ENCODE data around the gene SLC6A16.
"Not testable (repeated sequence)": the region's sequence is repeated elsewhere in the genome, so short reads cannot be mapped to it uniquely, and the experiment has no call there.

Gene SLC6A16

DNA sequence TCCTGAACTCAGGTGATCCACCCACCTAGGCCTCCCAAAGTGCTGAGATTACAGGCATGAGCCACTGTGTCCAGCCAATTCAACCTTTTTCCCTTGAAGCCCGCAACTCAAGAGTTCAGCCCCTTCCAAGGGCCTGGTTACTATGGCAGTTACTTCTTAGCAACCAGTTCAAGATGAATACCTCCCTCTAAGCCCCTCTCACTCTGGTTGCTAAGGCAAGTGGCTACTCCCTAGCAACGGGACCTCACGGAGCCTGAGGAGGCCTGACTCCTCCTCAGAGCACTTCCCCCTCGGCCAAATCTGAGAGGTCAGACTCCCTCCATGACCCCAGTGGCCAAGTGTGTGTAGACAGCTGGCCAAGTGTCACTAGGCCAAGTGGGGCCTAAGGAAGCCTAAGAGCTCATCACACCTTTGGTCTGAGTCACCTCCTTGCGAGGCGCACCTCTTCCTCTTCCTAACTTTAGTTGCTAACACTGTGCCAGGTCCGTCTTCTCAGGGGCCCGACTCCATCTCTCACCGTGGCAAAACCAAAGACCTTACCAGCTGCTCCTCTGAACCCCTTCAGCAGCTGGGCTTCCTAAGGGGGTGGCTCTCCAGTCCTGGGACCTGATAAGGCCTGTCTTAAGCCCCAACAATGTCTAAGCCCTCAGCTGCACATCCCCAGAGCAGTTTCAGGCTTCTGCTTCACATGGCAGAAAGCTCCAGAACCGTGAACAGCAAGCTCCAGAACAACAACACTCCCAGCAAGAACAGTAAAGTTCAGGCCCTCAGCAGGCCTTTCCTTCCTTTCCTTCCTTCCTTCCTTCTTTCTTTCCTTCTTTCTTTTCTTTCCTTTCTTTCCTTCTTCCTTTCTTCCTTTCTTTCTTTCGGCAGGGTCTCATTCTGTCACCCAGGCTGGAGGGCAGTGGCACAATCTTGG is 19.8 kb upstream of the SLC6A16 start:
- no peak for DNase-seq (ENCODE audit: low read depth)

DNA sequence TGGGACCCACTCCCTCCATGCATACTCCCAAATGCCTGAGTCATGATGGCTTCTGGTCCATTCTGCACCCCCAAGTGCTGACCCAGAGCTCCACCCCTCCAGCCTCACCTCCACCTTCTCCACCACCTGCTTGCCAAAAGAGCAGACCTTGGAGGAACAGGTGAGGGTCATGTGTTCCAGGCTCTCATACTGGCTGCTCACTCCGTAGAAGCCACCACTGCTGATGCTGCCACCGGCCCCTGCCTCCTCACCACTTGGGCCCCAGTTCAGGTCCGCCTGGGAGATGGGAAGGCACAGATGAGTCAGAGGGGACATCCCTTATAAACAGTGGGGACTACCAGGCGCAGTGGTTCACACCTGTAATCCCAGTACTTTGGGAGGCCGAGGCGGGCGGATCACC is 18.1 kb upstream of the SLC6A16 start:
- no peak for DNase-seq (ENCODE audit: low read depth)

DNA sequence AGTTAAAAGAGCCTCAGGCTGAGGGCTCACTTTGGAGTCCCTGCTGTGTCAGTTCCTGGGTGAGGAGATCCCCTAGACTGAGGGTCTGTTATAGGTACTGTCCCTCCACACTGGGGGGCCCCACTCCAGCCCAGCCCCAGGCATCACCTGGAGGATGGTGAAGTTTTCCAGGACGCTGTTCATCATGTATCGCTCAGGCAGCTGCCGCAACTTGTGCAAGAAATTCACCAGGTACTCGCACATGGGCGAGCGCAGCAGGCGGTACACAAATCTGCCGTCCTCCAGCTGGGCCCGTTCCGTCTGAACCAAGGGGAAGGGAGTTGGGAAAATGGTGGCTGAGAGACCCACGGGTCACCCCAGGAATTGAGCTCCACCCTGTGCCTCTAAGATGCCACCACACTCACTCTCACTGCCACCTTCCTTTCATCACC is 17.3 kb upstream of the SLC6A16 start:
- no peak for DNase-seq (ENCODE audit: low read depth)

DNA sequence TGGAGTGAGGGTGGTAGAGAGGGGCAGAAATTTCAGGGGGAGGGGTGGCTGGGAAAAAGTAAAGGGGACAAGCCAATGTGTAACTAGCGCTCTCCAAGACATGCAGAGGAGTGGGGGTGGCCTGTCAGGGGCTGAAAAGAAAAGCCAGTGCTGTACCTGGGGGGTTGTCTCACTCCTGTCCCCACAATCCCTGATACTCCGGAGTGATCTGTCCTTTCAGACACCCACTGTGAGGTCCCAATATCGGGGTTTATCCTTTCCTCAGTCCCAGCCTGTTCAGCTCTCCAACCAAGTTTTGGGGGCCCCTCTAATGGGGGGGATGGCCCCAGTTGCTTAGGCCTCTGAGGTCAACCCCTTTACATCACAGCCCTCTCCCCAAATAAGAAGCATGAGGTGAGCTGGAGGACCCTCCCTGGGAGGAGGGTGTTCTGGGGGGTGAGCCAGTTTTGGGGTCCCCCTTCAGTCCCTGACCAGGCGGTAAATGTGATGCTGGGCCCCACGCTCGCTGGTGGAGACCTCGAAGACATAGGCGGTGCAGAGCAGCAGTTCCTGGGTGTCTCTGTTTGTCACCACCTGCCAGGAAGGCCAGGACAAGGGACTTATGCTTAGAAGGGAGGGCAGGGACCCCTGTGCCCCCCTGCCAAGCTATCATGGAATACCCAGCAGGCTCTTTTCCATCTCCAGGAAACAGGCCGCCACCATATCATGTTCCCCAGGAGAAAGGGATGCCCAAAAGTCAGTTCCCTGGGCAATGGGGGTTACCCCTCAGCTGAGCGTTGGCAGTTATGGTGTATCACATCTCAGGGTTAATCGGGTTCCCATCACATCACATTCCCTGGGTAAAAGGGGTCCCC is 16.1 kb upstream of the SLC6A16 start:
- DNase-seq (ENCODE audit: low read depth): no peak

DNA sequence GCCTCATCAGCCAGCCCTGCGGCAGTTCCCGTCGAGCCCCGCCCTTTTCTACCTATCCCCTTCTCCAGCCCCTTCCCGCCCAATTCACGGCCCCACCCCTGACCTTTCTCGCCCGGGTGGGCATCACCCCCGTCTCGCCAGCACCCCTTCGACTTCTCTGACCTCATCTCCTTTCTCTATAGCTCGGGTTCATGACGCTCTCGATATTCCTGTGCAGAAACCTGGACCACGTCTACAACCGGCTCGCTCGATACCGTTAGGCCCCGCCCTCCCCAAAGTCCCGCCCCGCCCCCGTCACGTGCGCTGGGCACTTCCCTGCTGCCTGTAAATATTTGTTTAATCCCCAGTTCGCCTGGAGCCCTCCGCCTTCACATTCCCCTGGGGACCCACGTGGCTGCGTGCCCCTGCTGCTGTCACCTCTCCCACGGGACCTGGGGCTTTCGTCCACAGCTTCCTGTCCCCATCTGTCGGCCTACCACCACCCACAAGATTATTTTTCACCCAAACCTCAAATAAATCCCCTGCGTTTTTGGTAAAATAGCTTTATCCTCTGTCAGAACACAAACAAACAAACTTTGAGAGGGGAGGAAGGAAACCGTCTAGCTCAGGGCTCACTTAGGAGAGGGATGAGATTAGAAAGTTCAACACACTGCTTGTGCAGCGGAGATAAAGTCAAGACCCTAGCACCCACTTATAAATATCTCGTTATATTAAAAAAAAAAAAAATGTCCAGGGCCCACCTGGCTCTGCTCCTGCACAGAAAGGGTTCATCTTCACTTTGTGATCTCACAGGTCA is 15.3 kb upstream of the SLC6A16 start:
- DNase-seq (ENCODE audit: low read depth): no peak

DNA sequence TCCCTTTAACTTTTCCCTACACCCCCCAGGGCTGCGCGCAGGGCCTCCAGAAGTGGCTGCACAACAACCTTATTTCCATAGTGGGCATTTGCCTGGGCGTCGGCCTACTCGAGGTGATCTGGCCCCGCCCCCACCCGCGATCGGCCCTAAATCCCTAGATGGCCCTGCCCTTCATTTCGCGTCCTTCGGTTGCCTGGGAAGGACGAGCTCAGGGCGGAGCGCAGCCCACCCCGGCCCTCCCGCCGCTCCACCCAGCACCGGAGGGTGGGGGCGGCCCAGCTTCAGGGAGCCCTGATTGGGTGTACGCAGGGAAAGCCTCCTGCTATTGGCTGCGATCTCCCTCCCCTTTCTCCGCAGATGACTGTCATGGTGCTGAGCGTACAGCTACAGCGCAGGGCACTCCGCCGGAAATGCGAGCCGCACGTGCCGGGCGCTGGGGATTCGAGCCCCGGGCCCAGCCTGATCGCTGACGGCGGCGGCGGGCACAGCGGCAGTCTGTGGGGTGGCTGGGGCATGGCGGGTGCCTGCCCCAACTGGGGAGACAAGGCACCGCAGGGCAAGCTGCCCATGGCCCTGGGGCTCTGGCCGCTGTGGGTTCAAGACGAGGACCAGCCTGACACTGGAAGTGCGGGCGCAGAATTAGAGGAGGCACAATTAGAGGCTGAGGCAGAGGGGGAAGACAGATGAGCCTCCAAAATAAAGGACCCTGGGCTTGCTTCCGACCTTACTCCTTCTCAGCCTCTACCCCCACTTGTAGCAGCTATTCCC is 14.5 kb upstream of the SLC6A16 start:
- DNase-seq (ENCODE audit: low read depth): no peak

DNA sequence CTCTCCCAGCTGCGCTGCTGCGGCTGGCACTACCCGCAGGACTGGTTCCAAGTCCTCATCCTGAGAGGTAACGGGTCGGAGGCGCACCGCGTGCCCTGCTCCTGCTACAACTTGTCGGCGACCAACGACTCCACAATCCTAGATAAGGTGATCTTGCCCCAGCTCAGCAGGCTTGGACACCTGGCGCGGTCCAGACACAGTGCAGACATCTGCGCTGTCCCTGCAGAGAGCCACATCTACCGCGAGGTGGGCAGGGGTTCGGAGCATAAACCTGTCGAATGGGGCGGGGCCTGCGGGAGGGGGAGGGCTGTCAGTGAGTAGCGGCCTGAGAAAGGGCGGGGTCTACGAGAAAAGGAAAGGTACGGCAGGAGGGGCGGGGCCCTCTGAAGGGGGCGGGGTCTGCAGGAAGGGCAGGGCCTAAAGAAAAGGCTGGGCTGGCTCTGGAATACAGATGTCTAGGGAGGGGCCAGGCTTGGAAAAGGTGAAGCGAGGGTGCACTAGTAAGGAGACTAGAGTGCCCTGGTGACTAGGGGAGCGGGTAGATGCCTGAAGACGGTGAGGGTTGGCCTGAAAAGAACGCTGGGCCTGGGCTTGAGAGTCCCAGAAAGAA is 13.8 kb upstream of the SLC6A16 start:
- DNase-seq (ENCODE audit: low read depth): no peak

DNA sequence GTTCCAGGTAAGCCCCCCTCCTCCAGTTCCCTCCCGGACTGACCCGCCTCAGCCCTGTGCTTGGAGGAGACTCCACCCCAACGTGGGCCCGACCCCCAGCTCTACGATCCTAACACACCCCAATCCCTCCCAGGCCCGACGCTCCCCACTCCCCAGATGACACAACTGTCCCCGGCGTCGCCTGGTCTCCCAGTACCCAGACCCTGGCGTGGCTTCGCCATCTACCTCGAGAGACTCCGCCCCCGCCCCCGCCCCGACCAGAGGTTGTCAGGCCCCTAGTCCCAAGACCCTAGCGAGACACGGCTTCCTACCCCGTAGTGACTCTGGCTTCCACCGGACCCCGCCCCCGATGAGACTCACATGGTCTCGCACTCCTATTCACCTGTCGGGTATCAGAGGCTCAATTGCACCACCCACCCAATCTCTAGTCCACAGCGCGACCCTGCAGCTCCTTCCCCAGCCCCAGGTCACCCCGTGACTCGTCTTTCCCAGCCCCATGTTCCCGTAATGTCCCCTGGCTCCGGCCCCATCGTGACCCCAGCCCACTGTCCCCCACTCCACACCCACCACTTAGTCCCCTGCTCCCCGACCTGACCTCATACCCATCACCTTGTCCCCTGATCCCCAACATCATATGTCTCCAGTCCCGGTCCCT is 13.2 kb upstream of the SLC6A16 start:
- no peak for DNase-seq (ENCODE audit: low read depth)

DNA sequence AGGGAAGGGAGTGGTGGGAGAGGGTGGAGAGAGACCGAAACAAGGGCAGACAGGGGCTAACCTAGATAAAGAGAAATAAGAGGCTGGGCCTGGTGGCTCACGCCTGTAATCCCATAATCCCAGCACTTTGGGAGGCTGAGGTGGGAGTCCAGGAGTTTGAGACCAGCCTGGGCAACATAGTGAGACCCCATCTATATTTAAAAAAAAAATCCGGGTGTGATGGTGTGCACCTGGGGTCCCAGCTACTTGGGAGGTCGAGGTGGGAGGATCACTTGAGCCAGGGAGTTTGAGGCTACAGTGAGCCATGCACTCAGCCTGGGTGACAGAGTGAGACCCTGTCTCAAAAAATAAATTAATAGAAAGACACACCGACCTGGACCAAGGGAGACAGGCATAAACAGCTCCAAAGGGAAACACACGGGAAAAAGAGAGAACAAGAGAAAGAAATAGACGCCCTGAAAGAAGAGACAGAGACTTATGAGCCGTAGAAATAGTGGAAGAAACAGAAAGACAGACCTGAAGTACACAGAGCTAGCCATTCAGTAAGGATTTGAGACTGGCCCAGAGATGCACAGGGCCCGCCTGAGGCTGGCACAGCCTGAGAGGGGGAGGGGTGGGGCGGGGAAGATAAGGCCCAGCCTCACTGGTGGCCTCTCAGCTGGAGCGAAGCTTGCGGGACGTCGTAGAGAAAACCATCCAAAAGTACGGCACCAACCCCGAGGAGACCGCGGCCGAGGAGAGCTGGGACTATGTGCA is 12.5 kb upstream of the SLC6A16 start:
- no peak for DNase-seq (ENCODE audit: low read depth)

DNA sequence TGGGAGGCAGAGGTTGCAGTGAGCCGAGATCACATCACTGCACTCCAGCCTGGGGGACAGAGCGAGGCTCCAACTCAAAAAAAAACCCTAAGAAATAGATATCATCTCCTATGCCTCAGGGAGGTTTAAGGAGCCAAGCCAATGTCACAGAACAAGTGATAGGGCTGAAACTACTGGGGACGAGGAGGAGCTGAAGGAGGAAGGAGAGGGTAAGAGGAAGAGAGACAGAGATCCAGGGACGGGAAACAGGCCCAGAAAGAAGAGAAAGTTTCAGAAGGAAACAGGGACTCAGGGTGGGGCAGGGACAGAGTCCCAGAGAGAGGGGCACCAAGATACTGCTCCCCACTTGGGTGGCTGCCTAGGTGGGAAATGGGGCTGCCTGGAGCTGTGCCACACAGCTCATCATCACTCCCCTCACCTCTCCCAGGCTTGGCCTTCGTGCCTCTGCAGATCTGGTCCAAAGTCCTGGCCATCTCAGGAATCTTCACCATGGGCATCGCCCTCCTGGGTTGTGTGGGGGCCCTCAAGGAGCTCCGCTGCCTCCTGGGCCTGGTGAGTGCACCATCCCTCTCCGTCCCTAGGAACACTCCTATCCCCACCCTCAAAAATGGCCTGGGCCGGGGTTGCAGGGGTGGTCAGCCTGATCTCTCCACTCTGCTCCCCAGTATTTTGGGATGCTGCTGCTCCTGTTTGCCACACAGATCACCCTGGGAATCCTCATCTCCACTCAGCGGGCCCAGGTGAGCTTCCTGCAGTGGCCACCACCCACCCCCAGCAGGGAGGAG is 11.7 kb upstream of the SLC6A16 start:
- no peak for DNase-seq (ENCODE audit: low read depth)

DNA sequence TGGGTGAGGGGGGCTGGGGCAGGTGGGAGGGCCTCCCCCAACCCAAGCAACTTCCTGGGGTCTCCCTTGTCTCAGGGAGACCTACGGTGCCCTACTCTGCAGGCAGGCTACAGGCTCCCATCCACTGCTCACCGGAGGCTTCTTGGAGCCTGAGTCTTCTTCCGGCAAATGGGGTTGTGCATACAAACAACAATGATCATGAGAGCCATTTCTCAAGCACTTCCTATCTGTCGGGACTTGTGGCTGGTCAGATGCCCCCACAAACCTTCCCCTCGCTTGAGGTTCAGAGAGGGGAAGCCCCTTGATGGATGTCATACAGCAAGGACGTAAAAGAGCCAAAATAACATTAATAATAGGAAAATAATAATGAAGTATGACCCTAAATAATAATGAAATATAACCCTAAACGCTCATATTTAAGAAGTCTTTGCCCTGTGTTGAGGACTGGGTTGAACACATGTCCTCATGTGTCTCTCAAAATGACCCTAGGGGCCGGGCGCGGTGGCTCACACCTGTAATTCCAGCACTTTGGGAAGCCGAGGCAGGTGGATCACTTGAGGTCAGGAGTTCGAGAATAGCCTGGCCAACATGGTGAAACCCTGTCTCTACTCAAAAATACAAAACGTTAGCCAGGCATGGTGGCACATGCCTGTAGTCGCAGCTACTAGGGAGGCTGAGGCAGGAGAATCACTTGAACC is 10.9 kb upstream of the SLC6A16 start:
- no peak for DNase-seq (ENCODE audit: low read depth)

DNA sequence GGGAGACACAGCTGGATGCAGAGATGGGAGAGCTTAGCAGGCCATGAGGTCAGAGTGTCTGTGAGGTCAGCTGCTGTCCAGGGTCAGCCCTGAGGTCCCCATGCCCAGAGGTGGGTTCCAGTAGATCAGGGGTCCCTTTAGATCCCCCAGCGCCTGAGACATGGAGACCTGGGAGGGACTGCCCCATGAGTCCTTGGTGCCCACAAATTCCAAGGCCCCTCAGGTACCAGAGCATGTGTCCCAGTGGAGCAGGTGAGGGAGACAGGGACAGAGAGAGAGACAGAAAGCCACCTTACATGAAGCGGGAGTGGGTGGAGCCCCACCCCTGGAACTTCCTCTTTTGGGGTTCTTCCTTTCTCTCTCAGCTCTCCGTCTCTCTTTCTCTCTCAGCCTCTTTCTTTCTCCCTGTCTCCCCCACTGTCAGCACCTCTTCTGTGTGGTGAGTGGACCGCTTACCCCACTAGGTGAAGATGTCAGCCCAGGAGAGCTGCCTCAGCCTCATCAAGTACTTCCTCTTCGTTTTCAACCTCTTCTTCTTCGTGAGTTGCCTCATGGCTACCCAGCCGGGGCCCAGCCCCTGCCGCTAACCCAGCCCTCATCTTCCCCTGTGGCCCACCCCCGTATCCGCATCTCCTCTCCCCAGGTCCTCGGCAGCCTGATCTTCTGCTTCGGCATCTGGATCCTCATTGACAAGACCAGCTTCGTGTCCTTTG is 10.2 kb upstream of the SLC6A16 start, which contains the start of gene CD37:
CD37 (plus strand) TSS at position 336 of the 713 bp plus-strand sequence; CDS start at position 471, 135 bp downstream.
- peak; percentile 29 for DNase-seq (ENCODE audit: low read depth)

DNA sequence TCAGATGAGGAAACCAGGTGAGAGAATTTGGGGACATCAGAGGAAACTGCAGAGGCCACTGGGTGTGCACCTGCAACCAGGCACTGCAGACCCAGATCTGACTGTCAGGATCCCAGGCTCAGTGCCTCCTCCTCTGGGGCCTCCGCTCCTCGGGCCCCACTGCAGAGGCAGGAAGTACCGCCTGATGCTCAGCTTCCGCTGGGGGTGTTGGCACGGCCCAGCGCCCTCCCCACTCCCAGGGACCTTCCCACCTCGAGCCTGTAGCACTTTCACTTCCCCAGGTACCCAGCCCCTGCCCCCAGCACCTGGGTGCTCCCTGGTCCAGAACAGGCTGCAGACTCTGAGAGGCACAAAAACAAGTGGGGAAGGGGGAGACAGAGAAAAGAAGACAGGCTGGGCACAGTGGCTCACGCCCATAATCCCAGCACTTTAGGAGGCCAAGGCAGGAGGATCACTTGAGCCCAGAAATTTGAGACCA is 8.9 kb upstream of the SLC6A16 start:
- peak; percentile 56 for DNase-seq (ENCODE audit: low read depth)

DNA sequence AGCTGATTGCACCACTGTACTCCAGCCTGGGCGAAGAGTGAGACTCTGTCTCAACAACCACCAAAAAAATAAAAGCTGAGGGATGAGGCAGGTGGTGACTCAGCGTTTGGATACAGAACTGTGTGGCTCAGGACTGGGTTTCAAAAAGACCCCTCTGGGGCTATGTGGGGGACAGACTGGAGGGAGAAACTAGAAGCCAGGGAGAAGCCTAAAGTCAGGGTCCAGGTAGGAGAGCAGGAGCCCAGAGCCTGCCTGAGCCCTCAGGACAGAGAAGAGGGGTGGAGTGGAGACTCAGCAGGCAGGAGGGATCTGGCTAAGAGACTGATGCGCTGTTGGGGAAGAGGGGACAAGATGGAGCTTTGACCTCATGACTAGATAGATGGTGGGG is 8.4 kb upstream of the SLC6A16 start:
- DNase-seq (ENCODE audit: low read depth): no peak

DNA sequence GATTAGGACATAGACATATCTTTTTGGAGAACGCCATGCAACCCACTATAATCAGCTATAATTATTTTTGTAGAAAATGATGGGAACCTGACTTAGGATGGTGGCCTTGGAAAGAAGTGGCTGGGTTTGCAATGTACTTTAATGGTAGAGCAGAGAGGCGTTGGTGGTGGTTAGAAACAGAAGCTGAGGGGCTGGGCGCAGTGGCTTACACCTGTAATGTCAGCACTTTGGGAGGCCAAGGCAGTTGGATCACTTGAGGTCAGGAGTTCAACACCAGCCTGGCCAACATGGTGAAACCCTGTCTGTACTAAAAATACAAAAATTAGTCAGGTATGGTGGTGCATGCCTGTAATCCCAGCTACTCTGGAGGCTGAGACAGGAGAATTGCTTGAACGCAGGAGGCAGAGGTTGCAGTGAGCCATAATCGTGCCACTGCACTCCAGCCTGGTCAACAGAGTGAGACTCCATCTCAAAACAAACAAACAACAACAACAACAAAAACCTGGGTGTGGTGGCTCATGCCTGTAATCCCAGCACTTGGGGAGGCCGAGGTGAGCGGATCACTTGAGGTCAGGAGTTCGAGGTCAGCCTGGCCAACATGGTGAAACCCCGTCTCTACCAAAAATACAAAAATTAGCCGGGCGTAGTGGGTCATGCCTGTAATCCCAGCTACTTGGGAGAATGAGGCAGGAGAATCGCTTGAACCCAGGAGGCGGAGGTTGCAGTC is 7.9 kb upstream of the SLC6A16 start:
- not testable (repeated sequence) for DNase-seq (ENCODE audit: low read depth)

DNA sequence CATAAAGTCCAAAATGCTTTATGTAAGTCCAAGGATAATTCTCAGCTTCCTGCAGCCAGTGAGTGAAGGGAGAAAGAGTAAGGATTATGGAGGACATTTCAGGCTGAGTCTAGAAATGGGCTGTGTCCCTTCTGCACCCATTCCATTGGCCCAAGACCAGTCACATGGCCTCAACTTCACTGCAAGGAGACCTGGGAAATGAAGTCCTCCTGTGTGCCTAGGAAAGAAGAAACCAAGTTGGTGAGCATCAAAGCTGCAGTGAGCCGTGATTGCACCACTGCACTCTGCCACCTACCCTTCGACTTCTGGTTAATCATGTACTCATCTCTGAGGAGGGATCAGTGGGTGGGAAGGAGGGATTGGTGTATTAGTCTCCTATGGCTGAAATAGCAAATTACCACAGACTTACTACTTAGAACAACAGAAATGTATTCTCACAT is 6.6 kb upstream of the SLC6A16 start:
- peak; percentile 53 for DNase-seq (ENCODE audit: low read depth)

All from T follicular helper cell (primary cell).